Activated CD8-positive, alpha-beta T cell treated with anti-CD3 and anti-CD28 coated beads for 36 hours (primary cell): ENCODE measurements around the gene TRAF3IP1. TPM values are rescaled to one million over a fixed set of nuclear protein-coding genes. Genes with fewer than 3 reads are reported as not detected.

Experiments
- ATAC-seq: fragments of 200-7000 bp; cut with Tn5 transposase; one replicate; pipeline ENCODE4 v1.10.0; 2021; ENCODE audit warnings: mild to moderate bottlenecking, moderate library complexity
- CTCF ChIA-PET: fragments of 350-600 bp; sonication (Branson Sonifier 250); formaldehyde crosslinking; loops from one replicate; lab custom pipeline; 2021; ENCODE audit warnings: antibody characterized with exemption; lab: Charles Lee
- POLR2A ChIA-PET: fragments of 350-600 bp; sonication (Branson Sonifier 250); formaldehyde crosslinking; loops from one replicate; lab custom pipeline; 2021; ENCODE audit warnings: antibody characterized with exemption; lab: Charles Lee
- DNase-seq: peaks from one replicate; pipeline ENCODE4 v3.0.0-alpha.2; 2020
- H3K27ac Mint-ChIP-seq: one replicate; pipeline ENCODE4 v1.8.0; 2021; ENCODE audit warnings: mild to moderate bottlenecking, mixed read lengths
- H3K27me3 Mint-ChIP-seq: one replicate; pipeline ENCODE4 v1.8.0; 2021; ENCODE audit warnings: mixed read lengths
- H3K36me3 Mint-ChIP-seq: one replicate; pipeline ENCODE4 v1.8.0; 2021; ENCODE audit warnings: low read depth, mixed read lengths
- H3K4me1 Mint-ChIP-seq: one replicate; pipeline ENCODE4 v1.8.0; 2021; ENCODE audit warnings: low read depth, mixed read lengths
- H3K4me3 Mint-ChIP-seq: one replicate; pipeline ENCODE4 v1.8.0; 2021; ENCODE audit warnings: mild to moderate bottlenecking, moderate library complexity, mixed read lengths
- H3K9me3 Mint-ChIP-seq: one replicate; pipeline ENCODE4 v1.8.0; 2021; ENCODE audit warnings: mixed read lengths
- intact Hi-C: fragments of 100-400 bp; cut with micrococcal nuclease; formaldehyde crosslinking; loops from one replicate; pipeline ENCODE4 v1.10.0; 2022
- total RNA-seq, 2 experiments: library from RNA; stranded (reverse); gene quantifications; one replicate each; pipeline ENCODE4 v1.2.3, GENCODE V29; 2021
- TF ChIP-seq, protein P1 (sequence below): fragments of 200-600 bp; IDR thresholded peaks from one replicate; pipeline ENCODE4 v1.8.0; 2022; ENCODE audit warnings: antibody characterized with exemption, mild to moderate bottlenecking

TRAF3IP1 gene
- total RNA-seq, 2 experiments from 2014 or later, result 7.1 to 7.9 TPM

DNA sequence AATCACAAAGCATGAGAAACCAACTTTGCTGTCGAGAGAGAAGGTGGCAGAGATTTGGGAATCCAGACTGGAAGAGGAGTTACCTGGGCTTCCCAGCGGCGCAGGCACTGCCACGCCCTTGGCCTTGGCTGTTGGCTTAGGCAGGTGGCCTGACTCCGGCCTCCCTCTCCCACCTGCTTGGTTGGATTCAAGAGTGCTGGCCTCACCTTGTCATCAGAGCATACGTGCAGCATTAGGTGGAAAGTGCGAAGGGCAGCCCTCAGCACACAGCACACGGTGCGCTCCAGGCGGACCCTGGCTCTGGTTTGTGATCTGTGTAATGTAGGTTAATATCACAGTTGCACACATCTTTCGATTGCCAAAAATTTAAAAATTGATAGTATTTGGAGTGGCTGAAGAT, 87.2 kb downstream of the TRAF3IP1 start:
- Mint-ChIP-seq H3K27ac (no peak overlapping the region), H3K9me3 (no peaks in the 10 kb centered on the region), H3K4me3 (no peak overlapping the region), H3K27me3 (no peaks in the 10 kb centered on the region), H3K4me1 (peaks cover 8% of the 10 kb centered on the region), H3K36me3 (no peaks in the 10 kb centered on the region)
- no peak for ATAC-seq
- intact Hi-C loops, result no loop called here
- ChIA-PET CTCF (no interaction called here), POLR2A (interaction anchor here (1.0 kb wide), 1 partner anchor 13 kb away, joined by 3 read pairs; no protein-coding TSS in a partner anchor)
- DNase-seq, result no peak
- TF ChIP-seq, protein P1, sequence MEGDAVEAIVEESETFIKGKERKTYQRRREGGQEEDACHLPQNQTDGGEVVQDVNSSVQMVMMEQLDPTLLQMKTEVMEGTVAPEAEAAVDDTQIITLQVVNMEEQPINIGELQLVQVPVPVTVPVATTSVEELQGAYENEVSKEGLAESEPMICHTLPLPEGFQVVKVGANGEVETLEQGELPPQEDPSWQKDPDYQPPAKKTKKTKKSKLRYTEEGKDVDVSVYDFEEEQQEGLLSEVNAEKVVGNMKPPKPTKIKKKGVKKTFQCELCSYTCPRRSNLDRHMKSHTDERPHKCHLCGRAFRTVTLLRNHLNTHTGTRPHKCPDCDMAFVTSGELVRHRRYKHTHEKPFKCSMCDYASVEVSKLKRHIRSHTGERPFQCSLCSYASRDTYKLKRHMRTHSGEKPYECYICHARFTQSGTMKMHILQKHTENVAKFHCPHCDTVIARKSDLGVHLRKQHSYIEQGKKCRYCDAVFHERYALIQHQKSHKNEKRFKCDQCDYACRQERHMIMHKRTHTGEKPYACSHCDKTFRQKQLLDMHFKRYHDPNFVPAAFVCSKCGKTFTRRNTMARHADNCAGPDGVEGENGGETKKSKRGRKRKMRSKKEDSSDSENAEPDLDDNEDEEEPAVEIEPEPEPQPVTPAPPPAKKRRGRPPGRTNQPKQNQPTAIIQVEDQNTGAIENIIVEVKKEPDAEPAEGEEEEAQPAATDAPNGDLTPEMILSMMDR, result no peak

DNA sequence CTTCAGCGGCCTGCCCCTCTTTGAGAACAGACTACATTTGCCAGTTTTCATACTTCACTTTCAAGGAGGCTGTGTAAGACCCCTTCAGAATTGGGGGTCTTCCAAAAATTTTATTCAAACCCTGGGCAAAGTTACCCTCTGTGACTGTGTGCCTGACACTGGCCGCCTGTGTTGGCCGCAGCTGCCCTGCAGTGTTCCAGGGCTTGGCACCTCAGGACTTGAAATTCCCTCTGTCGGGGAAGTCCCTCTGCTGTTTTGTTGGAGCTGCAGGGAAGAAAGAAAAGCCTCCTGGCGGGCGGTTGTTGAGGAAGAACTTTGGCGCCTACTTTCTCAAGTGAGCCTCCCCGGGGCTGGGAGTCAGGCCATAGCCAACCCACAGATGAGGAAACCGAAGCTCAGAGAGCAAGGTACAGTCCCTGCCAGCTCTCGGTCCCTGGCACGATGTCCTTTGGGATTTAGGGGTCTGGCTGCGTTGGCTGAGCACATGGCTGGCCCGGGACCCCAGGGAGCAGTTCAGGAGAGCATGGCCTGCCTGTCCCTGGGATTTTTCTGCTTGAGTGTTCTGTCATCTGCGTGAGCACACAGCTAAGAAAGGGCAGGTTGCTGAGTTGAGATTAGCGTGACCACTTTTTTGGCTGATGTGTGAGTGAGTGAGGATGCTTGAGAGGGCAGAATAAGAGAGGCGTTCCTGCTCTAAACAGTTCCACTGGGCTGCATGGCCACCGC, 88.5 kb downstream of the TRAF3IP1 start:
- H3K36me3 Mint-ChIP-seq, result no peaks in the 10 kb centered on the region
- H3K4me1 Mint-ChIP-seq, result peaks cover 8% of the 10 kb centered on the region
- H3K9me3 Mint-ChIP-seq, result no peaks in the 10 kb centered on the region
- DNase-seq (no peak), ATAC-seq (no peak)
- intact Hi-C loops, result no loop called here
- no peak overlapping the region for H3K27ac Mint-ChIP-seq
- H3K27me3 Mint-ChIP-seq, result no peaks in the 10 kb centered on the region
- TF ChIP-seq, protein P1, result no peak
- ChIA-PET CTCF (no interaction called here), POLR2A (interaction anchor here (1.0 to 1.3 kb wide), 2 partner anchors 14 to 19 kb away, joined by 3 read pairs; no protein-coding TSS in a partner anchor)
- no peak overlapping the region for H3K4me3 Mint-ChIP-seq

DNA sequence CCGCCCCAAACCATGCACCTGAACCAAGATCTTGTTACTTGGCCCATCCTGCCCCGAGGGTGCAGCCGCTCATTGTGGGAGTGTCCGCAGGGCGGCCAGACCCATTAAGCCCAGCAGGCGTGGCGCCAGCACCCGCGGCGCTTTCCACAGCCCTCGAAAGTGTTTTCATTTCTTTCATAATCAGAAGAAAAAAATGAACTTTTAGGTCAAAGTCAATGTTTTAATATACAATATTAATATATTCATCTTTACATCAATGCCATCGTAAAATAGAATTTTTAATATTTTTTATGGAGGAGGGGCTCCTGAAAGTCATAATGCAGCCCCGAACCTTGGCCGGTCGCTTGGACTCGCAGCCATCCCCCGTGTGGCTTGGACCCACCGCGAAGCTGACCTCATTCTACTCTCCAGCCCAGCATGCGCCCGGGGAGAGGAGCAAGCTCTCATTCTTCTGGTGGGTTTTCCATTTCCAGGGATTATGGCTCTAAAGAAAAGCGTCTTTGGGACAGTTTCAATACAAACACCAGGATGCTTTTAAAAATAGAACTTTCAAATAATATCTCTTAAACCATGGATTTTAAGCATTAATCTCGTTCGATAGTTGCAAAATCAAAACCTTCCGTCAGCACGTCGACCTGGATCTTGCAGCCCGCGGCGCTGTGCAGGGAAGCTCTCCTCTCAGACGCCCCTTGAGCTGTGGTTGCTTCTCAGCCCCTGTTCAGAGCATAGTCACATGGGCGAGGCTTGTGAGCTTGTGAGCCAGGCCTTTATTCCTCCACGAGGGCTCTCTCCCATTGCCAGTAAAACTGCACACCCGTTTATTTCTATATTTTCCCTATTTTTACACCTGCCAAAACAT, 89.3 kb downstream of the TRAF3IP1 start:
- H3K9me3 Mint-ChIP-seq, result no peaks in the 10 kb centered on the region
- intact Hi-C loops, result no loop called here
- ATAC-seq, result no peak
- no peak for DNase-seq
- POLR2A ChIA-PET, result interaction anchor here (1.3 kb wide), 1 partner anchor 18 kb away, joined by 3 read pairs; no protein-coding TSS in a partner anchor
- H3K36me3 Mint-ChIP-seq, result no peaks in the 10 kb centered on the region
- H3K27me3 Mint-ChIP-seq, result no peaks in the 10 kb centered on the region
- H3K4me3 Mint-ChIP-seq, result no peak overlapping the region
- H3K27ac Mint-ChIP-seq, result no peak overlapping the region
- TF ChIP-seq, protein P1, result no peak
- peaks cover 9% of the 10 kb centered on the region for H3K4me1 Mint-ChIP-seq
- CTCF ChIA-PET, result no interaction called here

DNA sequence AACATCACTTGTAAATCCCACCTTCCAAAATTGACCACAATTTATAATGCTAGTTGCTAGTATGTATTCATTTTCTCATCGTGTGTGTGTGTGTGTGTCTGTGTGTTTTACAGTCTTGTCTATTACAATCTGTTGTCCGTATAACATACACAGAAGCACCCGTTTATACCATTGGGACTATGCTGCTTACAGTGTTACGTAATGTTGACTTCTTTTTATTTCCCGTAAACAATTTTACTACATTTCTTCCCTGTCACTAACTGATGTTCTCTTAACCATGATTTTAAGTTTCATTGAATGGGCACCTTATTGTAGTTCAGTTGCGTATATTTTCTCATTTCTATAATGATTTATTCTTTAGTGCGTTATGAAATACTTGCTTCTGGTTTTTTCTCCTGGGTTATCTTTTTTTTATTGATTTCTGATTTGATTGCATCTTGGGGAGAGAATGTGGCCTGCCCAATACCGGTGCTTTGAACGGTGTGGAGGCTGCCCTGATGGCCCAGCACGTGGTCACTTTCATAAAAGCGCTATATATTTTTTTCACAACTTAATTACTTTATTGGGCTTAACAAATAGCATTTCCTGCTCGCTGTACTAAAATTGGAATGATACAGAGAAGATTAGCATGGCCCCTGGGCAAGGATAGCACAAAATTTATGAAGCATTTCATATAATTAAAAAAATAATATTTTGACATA, 91.9 kb downstream of the TRAF3IP1 start:
- peaks cover 8% of the 10 kb centered on the region for H3K36me3 Mint-ChIP-seq
- ATAC-seq (no peak), DNase-seq (no peak)
- intact Hi-C loops, result no loop called here
- POLR2A ChIA-PET, result no interaction called here
- H3K4me3 Mint-ChIP-seq, result no peak overlapping the region
- no peak overlapping the region for H3K27ac Mint-ChIP-seq
- TF ChIP-seq, protein P1, result no peak
- H3K9me3 Mint-ChIP-seq, result peaks cover 10% of the 10 kb centered on the region
- CTCF ChIA-PET, result no interaction called here
- H3K4me1 Mint-ChIP-seq, result peaks cover 6% of the 10 kb centered on the region
- H3K27me3 Mint-ChIP-seq, result no peaks in the 10 kb centered on the region
